Activated CD8-positive, alpha-beta memory T cell treated with anti-CD3 and anti-CD28 coated beads, Interleukin-2, amount 50 U/mL, for 1 hour (primary cell): ENCODE results near the gene NKTR.

Source experiments
- DNase-seq: peaks from one replicate; pipeline ENCODE4 v3.0.0-alpha.2; 2020; ENCODE audit errors: extremely low read depth

NKTR gene

DNA sequence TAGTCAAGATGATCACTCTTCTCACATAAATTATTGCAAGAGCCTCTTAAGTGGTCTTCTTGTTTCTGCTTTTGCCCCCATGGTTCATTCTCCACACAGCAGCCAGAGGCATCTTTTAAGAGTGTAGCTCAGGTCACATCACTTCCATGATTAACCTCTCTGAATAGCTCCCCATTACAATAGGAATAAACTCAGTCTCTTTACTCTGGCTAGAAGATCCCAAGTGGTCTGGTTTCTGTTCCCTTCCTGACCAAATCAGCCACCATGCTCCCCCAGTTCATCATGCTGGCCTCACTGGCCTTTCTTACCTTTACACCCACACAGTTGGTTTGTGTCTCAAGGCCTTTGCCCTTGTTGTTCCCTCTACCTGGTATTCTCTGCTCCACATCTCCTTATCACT, 93.9 kb downstream of the NKTR start:
- DNase-seq = no peak

DNA sequence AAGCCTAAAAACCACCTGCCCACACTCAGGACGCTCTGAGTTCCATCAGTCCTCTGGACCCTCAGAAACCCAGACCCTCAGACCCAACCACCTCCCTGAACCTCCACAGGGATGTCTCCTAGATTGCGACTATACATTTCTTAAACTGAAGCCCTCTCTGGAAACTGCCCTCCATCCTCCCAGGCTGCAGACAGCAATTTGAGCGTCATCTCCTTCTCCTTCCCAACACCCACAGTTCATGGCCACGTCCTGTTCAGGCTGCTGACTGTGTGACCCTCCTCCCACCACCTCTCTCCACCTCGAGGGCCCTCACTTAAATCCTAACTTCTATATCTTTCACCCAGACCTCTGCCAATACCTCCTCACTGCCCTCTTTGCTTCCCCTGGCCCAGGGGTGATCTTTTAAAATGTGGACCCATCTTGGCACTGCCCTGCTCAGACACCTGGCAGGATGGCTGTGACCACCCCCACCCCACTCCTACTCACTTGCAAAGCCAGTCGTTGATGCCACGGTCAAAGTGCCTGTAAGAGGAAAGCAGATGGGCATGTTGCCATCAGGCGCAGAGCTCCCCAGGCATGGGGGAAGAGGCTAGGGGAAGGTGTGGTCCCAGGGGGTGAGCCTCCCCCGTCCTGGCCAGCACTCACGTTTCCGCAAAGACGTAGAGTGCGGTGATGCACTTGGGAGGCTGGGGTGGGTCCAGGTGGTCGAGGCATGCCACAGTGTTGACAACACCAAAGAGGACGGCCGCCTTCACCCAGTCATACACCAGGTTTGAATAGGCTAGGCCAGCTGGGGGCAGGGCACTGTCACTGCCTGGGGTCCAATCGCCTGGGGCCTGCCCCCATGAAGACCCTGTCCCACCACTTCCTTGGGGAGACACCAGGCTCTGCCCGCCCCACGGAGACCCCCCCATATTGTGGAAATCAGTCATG, 96.1 kb downstream of the NKTR start:
- no peak for DNase-seq

DNA sequence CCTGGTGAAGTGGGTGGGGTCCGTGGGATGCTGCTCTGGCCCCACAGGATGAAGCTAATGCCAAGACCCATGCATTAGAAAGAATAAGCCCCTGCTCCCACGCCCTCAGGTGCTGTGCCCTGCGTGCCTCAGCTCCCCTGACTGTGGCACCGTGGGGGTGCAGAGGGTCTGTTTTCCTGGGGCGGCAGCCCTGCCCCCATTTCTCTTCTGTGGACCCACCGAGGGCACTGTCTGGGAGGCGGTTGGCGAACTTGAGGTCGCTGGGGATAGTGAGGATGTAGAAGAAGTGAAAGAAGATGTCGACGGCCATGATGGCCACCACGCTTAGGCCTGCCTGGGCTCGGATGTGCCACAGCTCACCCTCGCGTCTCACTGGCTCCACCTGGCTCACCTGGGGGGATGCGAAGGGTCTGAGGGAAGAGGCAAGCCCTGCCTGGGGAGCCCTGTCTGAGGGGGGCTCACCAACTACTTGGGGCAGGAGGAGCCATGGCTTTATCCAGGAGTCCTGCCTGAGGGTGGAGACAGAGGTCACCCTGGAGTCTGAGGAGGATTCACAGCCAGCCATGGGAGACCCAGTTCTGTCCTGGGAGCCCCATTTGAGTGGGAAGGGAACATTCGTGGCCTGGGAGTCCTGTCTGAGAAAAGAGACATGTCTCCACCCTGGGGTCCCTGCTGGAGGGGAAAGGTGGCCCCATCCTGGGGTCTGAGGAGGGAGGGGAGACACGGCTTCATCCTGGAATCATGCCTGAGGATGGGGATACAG, 97.0 kb downstream of the NKTR start:
- no peak for DNase-seq
